GM19455 (cell line): Measurements from ENCODE around the gene RNF4.
A peak's percentile ranks its signal among the peaks of the same experiment; 100 is the strongest.
"Not testable (repeated sequence)": the region's sequence is repeated elsewhere in the genome, so short reads cannot be mapped to it uniquely, and the experiment has no call there.

ENCODE experiments used
- ATAC-seq: cut with Tn5 transposase; IDR thresholded peaks from one replicate; pipeline ENCODE4 v1.9.1; 2021; ENCODE audit not compliant: unreplicated experiment

The RNF4 gene

GRCh38 chr4:2468456-2469191 lies at the start of gene RNF4:
Gene RNF4, plus strand, starts transcription at chr4:2469106. Its CDS starts 21,388 bp downstream, at chr4:2490494.
- peak; percentile 78 for ATAC-seq

- no peak for ATAC-seq
Observed at GRCh38 chr4:2419814-2420213, 49.1 kb upstream of the RNF4 start.

- no peak for ATAC-seq
Observed at GRCh38 chr4:2421928-2422327, 47.0 kb upstream of the RNF4 start.

- no peak for ATAC-seq
Observed at GRCh38 chr4:2423066-2423465, 45.8 kb upstream of the RNF4 start.

GRCh38 chr4:2423695-2424094 lies 45.2 kb upstream of the RNF4 start:
- ATAC-seq: no peak

- ATAC-seq: no peak
Observed at GRCh38 chr4:2424581-2424980, 44.3 kb upstream of the RNF4 start.

GRCh38 chr4:2425386-2426068 lies 43.4 kb upstream of the RNF4 start:
- no peak for ATAC-seq

GRCh38 chr4:2426069-2426397 lies 42.9 kb upstream of the RNF4 start:
- no peak for ATAC-seq

GRCh38 chr4:2426711-2427275 lies 42.1 kb upstream of the RNF4 start:
- ATAC-seq: no peak

GRCh38 chr4:2427383-2428334 lies 41.2 kb upstream of the RNF4 start:
- ATAC-seq: no peak

- no peak for ATAC-seq
Observed at GRCh38 chr4:2428496-2429213, 40.3 kb upstream of the RNF4 start.

GRCh38 chr4:2429945-2430757 lies 38.8 kb upstream of the RNF4 start:
- ATAC-seq: not testable (repeated sequence)

GRCh38 chr4:2432004-2432403 lies 36.9 kb upstream of the RNF4 start:
- ATAC-seq: no peak

GRCh38 chr4:2432991-2433530 lies 35.8 kb upstream of the RNF4 start:
- ATAC-seq: no peak

- no peak for ATAC-seq
Observed at GRCh38 chr4:2433609-2434350, 35.1 kb upstream of the RNF4 start.

- ATAC-seq: no peak
Observed at GRCh38 chr4:2434420-2434819, 34.5 kb upstream of the RNF4 start.

GRCh38 chr4:2436301-2436700 lies 32.6 kb upstream of the RNF4 start:
- no peak for ATAC-seq

- no peak for ATAC-seq
Observed at GRCh38 chr4:2436761-2437474, 32.0 kb upstream of the RNF4 start.
